GM12801 (cell line): ENCODE measurements around the gene NHSL2.

Experiments
- CTCF ChIP-seq: IDR thresholded peaks from one replicate; pipeline ENCODE4 v1.5.1; 2011; ENCODE audit warnings: control low read depth; ENCODE audit not compliant: insufficient read length; ENCODE audit errors: extremely low read depth

The NHSL2 gene

GRCh38 chrX:72100824-72101351 is 190.2 kb downstream of the NHSL2 start:
- no peak for TF ChIP-seq CTCF

- no peak for TF ChIP-seq CTCF
Measured at GRCh38 chrX:72101597-72102037, 191.0 kb downstream of the NHSL2 start.

DNA sequence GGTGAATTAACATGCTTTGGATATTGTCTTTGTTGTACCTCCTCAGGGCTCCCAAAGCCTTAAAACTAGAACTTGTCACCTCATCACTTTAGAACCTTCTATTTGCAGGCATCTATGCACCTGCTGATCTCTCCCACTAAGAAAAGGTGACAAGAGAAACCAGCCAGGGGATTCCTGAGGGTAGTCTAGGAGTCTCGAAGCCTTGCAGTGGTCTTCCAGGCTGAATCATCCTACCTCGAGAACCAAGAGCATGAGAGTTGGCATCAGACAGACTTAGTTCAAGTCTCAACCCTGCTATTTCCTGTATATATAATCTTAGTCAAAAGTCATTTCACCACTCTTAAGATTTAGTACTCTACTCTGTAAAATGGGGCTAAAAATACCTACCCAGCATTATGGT is 191.5 kb downstream of the NHSL2 start:
- no peak for TF ChIP-seq CTCF

DNA sequence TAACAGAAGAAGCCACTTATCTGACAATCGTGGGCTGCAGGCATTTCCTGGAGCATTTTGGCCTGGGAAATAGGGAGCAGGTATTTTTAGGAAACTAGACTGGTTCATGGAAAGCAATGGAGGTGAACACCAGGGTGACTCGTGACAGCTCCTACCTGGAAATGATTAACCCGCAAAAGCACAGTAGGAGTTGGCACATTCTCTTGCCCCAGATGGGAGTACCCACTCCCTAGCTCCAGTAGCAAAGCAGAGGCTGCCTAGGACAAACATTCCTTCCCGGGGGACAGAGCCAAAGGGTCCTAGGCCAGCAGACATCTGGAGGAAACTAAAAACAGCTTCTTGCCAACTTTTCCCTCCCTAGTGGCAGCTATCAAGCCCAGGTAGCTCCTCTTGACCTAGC is 192.1 kb downstream of the NHSL2 start:
- TF ChIP-seq CTCF: no peak

GRCh38 chrX:72105436-72105835 is 194.8 kb downstream of the NHSL2 start:
- no peak for TF ChIP-seq CTCF

DNA sequence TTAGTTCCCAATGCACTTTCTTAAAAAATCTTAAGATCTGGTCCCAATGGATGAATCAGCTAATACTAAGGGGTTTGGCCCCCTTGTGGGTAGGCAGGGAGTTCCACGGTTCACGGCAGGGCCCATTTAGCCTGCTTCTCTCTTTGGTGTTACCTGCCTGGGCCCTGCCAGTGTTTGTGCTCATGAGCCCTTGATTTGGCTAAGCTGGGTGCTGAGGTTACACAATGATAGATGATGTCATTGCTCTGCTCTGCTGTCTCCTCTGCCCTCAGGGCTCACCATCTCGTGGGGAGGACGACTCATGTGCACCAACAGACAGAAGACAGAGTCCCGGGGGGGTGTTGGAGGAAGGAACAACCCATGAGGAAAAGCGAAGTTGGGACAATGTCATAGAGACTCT is 196.7 kb downstream of the NHSL2 start:
- TF ChIP-seq CTCF: no peak

DNA sequence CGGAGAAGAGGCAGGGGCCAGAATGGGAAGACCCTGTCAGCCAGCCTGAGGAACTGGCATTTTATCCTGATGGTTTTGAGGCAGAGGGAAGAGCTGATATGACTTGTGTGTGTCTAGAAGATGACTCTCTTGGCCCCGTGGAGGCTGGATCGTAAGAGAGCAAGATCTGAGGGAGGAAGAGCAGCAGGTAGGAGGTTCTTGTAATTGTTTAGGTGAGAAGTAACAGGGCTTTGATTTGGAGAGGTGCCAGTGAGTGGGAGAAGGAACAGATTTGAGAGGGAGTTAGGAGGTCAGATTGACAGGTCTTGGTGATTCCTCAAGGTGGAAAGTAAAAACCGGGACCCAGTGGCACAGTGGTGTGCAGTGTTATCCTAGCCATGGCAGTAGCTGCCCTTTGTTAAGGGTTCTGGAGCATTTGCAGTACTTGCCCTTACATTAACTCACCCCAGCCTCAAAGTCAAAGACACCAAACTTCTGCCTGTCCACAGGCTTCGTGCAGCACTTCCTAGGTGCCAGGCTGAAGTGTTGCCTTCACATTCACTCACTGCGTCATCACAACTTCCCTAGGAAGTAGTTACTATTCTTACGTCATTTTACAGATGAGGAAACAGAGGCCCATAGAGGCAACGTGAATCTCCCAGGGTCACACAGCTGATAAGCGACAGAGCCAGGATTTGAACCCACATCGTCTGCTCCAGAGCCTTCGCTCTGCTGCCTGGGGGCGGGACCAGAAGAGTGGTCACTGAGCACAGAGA is 197.4 kb downstream of the NHSL2 start:
- TF ChIP-seq CTCF: no peak
